GM12864 (cell line): ENCODE results near the gene LRRC47.

Experiments
- DNase-seq: peaks from one replicate; pipeline ENCODE4 v3.0.0-alpha.2; 2011; ENCODE audit warnings: low read depth
- H3K4me3 ChIP-seq: 2 replicates; pipeline ENCODE4 v1.5.1; 2011; ENCODE audit warnings: mild to moderate bottlenecking, low read depth, low read length, control low read depth
- CTCF ChIP-seq: IDR thresholded peaks from 2 replicates; pipeline ENCODE4 v1.5.1; 2011; ENCODE audit warnings: low read depth, mild to moderate bottlenecking, moderate library complexity, low read length, control low read depth, inconsistent platforms; ENCODE audit errors: missing control alignments

LRRC47 gene

DNA sequence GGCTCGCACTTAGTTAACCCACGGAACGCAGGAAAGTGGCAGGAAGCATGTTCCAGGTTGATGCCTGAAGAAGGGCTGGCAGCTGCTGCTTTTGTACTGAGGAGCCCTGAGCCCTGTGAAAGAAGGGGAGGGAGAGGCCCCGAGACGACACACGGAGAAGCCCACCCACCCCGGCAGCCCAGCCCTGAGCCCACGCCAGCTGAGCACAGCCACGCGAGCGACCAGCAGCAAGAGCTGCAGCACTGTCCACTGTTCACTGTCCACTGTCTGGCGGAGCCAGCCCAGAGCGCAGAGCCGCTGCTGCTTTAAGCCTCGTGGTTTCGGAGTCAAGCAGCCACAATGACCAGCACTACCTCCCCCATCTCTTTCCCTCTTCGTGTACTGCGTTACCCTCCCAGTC, 5.3 kb downstream of the LRRC47 start:
- TF ChIP-seq CTCF, result no peak
- no peak for DNase-seq
- H3K4me3 ChIP-seq, result no peak overlapping the region

- H3K4me3 ChIP-seq, result no peak overlapping the region
- DNase-seq, result no peak
- no peak for TF ChIP-seq CTCF
These were observed 5.8 kb downstream of the LRRC47 start for GRCh38 chr1:3790500-3790923.

DNA sequence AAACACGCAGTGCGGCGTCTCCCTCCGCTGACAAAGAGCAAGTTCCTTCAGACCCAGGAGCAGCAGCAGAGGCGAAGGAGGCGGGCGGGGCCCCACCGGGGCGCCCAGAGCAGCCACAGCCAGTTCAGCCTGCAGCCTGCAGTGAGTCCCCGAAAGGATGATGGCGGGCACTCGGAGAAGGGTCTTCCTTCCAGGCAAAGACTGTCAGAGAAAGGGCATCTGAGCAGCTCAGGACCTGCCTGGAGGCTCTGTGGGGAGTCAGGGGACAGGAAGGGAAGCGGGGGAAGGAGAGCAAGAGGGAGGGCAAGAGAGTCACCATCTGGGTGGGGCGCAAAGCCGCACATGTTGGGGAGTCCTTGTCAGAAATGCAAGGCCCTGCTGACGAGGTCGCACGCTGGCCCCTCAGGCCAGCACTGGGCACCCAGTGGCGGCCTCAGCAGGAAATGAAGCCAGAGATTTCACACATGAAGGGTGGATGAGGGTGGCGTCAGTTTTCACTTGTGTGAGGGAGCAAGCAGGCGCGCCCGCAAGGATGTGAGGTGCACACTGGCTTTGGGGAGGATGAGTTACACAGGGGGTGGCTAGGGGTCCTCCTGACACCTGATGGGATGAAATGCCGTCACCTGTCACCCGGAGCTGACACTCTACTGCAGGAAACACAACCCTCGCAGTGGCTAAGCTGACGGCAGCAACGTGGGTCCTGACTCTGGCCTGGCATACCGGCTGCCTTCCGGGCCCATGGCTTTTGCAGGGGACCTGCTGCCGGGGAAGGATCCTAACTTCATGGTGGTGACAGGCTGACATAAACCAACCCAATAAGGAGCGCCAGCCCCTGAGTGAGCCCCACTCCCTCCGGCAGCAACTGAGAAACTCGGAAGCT, 6.6 kb downstream of the LRRC47 start:
- H3K4me3 ChIP-seq, result no peak overlapping the region
- no peak for TF ChIP-seq CTCF
- no peak for DNase-seq

DNA sequence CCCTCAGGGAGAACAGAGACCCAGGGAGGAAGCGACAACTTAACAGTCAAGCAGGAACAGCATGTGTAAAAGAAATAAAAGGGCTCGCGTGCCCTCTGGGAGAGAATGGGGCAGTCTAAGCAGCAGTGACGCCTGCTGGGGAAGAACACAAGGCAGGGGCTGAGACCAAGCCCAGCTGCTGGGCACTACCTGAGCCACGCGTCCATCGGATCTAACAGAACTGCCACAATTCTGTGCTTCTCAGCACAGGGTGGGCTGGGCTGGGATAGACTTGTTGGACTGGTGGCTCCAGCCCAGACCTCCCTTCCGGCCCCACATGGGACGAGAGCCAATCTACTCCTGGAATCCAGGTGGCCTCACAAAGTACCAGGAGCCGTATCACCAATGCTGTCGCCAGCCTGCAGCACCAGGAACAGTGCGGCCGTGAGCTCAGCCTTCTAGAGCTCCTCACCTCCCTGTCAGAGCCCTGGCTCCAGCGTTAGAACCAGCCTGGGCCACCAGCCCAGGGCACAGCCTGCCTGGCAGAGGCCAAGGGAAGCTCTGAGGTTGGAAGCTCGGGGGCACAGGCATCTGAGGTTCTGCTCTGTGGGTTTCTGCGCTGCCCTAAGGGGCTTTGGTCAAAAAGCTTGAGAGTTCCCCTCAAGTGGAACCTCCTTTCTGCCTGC, 7.4 kb downstream of the LRRC47 start:
- DNase-seq, result no peak
- no peak overlapping the region for H3K4me3 ChIP-seq
- TF ChIP-seq CTCF, result no peak

- no peak for TF ChIP-seq CTCF
- H3K4me3 ChIP-seq, result no peak overlapping the region
- DNase-seq, result no peak
These were observed 8.3 kb downstream of the LRRC47 start for GRCh38 chr1:3787745-3788605.

DNA sequence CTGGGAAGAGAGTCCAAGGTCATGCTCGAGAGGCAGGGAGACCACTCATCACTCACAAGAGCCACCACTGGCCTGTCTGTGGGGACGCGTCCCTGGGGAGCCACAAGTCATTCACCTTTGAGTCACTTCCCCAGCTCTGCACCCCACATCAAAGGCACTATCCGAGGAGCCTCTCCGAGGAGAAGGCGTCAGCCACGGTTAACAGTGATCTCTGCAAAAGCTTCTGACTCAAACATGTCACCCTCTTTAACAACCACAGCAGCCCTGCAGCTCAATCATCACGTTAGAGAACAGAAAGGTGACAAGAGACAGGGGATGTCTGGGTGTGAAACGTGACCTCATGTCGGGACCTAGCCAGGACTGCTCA, 9.0 kb downstream of the LRRC47 start:
- DNase-seq, result no peak
- no peak for TF ChIP-seq CTCF
- H3K4me3 ChIP-seq, result no peak overlapping the region
